ENCODE data around the gene DYNC1I2. TPM values are rescaled to one million over a fixed set of nuclear protein-coding genes. Genes with fewer than 3 reads are reported as not detected.

DYNC1I2 gene
- total RNA-seq, 1 donor from 2014 or later: 52.0 TPM

- Mint-ChIP-seq H3K27me3 (peaks cover 7% of the 10 kb centered on the region), H3K4me1 (no peaks in the 10 kb centered on the region), H3K9me3 (no peaks in the 10 kb centered on the region), H3K4me3 (no peak overlapping the region), H3K27ac (no peak overlapping the region), H3K36me3 (ENCODE audit: low read depth) (no peaks in the 10 kb centered on the region)
- ChIA-PET POLR2A (no interaction called here), CTCF (no interaction called here)
- DNase-seq: no peak
- intact Hi-C loops (cut with micrococcal nuclease): no loop called here
- no peak for ATAC-seq (ENCODE audit: low read depth)
- TF ChIP-seq, protein P1, sequence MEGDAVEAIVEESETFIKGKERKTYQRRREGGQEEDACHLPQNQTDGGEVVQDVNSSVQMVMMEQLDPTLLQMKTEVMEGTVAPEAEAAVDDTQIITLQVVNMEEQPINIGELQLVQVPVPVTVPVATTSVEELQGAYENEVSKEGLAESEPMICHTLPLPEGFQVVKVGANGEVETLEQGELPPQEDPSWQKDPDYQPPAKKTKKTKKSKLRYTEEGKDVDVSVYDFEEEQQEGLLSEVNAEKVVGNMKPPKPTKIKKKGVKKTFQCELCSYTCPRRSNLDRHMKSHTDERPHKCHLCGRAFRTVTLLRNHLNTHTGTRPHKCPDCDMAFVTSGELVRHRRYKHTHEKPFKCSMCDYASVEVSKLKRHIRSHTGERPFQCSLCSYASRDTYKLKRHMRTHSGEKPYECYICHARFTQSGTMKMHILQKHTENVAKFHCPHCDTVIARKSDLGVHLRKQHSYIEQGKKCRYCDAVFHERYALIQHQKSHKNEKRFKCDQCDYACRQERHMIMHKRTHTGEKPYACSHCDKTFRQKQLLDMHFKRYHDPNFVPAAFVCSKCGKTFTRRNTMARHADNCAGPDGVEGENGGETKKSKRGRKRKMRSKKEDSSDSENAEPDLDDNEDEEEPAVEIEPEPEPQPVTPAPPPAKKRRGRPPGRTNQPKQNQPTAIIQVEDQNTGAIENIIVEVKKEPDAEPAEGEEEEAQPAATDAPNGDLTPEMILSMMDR (IDR thresholded peaks at IDR 0.05): no peak
These were observed 19.1 kb upstream of the DYNC1I2 start for GRCh38 chr2:171668183-171668582.

GRCh38 chr2:171669121-171669520 is 18.1 kb upstream of the DYNC1I2 start:
- POLR2A ChIA-PET: no interaction called here
- TF ChIP-seq, protein P1 (IDR thresholded peaks at IDR 0.05): no peak
- H3K9me3 Mint-ChIP-seq: no peaks in the 10 kb centered on the region
- ATAC-seq (ENCODE audit: low read depth) (no peak), DNase-seq (no peak)
- no peak overlapping the region for H3K27ac Mint-ChIP-seq
- CTCF ChIA-PET: no interaction called here
- H3K36me3 Mint-ChIP-seq (ENCODE audit: low read depth): no peaks in the 10 kb centered on the region
- no peak overlapping the region for H3K4me3 Mint-ChIP-seq
- no peaks in the 10 kb centered on the region for H3K4me1 Mint-ChIP-seq
- intact Hi-C loops (cut with micrococcal nuclease): no loop called here
- peaks cover 14% of the 10 kb centered on the region for H3K27me3 Mint-ChIP-seq

GRCh38 chr2:171670655-171671054 is 16.6 kb upstream of the DYNC1I2 start:
- Mint-ChIP-seq H3K27me3 (peaks cover 9% of the 10 kb centered on the region), H3K36me3 (ENCODE audit: low read depth) (no peaks in the 10 kb centered on the region)

GRCh38 chr2:171671867-171672266 is 15.4 kb upstream of the DYNC1I2 start:
- Mint-ChIP-seq H3K4me3 (no peak overlapping the region), H3K27ac (no peak overlapping the region), H3K4me1 (no peaks in the 10 kb centered on the region), H3K9me3 (no peaks in the 10 kb centered on the region), H3K27me3 (peaks cover 9% of the 10 kb centered on the region), H3K36me3 (ENCODE audit: low read depth) (no peaks in the 10 kb centered on the region)
- POLR2A ChIA-PET: no interaction called here
- DNase-seq: no peak
- ATAC-seq (ENCODE audit: low read depth): no peak
- CTCF ChIA-PET: no interaction called here
- intact Hi-C loops (cut with micrococcal nuclease): no loop called here
- TF ChIP-seq, protein P1 (IDR thresholded peaks at IDR 0.05): no peak

More at GRCh38 chr2:171670655-171671054, 16.6 kb upstream of the DYNC1I2 start:
- H3K4me1 Mint-ChIP-seq: no peaks in the 10 kb centered on the region
- no peak overlapping the region for H3K27ac Mint-ChIP-seq
- POLR2A ChIA-PET: no interaction called here
- CTCF ChIA-PET: no interaction called here
- no peak overlapping the region for H3K4me3 Mint-ChIP-seq
- no peak for ATAC-seq (ENCODE audit: low read depth)
- TF ChIP-seq, protein P1 (IDR thresholded peaks at IDR 0.05): no peak
- intact Hi-C loops (cut with micrococcal nuclease): no loop called here
- no peaks in the 10 kb centered on the region for H3K9me3 Mint-ChIP-seq
- DNase-seq: no peak

DNA sequence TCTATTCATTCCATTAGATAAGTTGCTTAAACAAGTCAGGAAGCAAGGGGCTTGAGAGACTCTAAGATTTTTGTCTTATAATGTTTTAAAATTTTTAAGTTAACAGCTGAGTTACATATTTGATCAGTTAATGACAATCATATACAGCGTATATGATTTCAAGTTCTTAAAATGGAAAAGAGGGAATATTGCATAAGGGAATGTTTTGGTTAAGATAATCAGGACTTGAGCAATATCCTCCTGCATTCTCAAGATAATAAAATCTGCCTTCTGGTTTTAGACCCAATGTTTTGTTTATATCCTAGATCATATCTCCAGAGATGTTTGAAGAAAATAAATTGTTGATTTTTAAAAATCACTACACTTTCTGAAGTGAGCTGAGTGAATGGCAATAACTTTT is 13.4 kb upstream of the DYNC1I2 start:
- Mint-ChIP-seq H3K27ac (no peak overlapping the region), H3K27me3 (peaks cover 9% of the 10 kb centered on the region), H3K36me3 (ENCODE audit: low read depth) (no peaks in the 10 kb centered on the region), H3K4me1 (no peaks in the 10 kb centered on the region), H3K4me3 (no peak overlapping the region), H3K9me3 (no peaks in the 10 kb centered on the region)
- ATAC-seq (ENCODE audit: low read depth) (no peak), DNase-seq (no peak)
- TF ChIP-seq, protein P1 (IDR thresholded peaks at IDR 0.05): no peak
- CTCF ChIA-PET: no interaction called here
- intact Hi-C loops (cut with micrococcal nuclease): no loop called here
- POLR2A ChIA-PET: no interaction called here
